NB4 (cell line): ENCODE measurements around the gene CELF5.

Experiments used
- DNase-seq: peaks from one replicate; pipeline ENCODE4 v3.0.0; 2010; ENCODE audit warnings: low read depth
- H3K4me3 ChIP-seq: one replicate; pipeline ENCODE4 v1.5.1; 2011; ENCODE audit warnings: mild to moderate bottlenecking, low read depth, low read length, moderate library complexity
- MYC ChIP-seq: IDR thresholded peaks from 2 replicates; pipeline ENCODE4 v1.6.1; 2011; ENCODE audit warnings: low read depth, low read length
- POLR2A ChIP-seq: IDR thresholded peaks from 2 replicates; pipeline ENCODE4 v1.6.1; 2011; ENCODE audit warnings: mild to moderate bottlenecking; ENCODE audit not compliant: insufficient read length; ENCODE audit errors: extremely low read depth
- TF ChIP-seq, protein P1 (sequence below): IDR thresholded peaks from 2 replicates; pipeline ENCODE4 v1.6.1; 2011; ENCODE audit warnings: low read depth, low read length
- TF ChIP-seq, protein P2 (sequence below): IDR thresholded peaks from one replicate; pipeline ENCODE4 v1.5.1; 2012; ENCODE audit warnings: low read depth, low read length

The CELF5 gene

DNA sequence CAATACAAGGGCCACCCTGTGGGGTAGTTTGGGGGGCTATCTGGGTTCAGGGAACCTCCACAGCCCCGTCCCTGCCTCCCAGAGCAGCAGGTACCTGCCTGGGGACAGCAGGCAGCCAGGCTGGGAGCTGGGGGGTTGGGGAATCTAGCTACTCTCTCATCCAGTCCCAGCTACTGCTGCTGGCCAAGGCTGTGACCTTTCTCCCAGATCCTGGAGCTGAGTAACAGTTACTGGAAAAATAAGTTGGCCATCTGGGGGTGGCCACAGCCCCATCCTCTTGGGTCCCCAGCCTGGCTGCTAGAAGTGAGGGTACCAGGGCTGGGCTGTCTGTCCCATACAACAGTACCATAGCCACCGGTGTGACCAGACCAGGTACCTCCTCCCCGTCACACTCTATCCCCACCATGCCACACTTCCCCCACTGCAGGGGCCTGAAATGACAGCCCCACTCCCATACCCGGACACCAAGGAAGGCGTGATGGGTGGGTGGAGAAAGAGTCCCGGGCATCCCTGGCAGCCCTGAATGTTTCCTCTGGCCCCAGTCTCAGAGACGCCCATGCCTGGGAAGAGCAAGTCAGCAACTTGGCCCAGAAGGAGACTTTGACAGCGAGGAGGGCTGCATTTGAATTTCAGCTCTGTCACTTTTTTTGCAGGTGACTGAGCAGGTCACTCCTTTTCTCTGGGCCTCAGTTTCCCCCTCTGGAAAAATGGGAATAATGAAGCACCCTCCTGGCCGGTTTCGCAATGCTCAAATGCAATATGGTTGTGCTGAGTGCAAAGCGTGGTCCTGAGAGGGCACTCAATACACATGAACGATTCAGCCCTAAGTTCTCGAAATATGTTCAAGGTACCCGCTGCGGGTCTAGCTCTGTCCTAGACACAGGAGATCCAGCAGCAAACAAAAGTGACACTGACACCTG is 111.2 kb downstream of the CELF5 start:
- H3K4me3 ChIP-seq: no peak overlapping the region
- TF ChIP-seq, protein P1, sequence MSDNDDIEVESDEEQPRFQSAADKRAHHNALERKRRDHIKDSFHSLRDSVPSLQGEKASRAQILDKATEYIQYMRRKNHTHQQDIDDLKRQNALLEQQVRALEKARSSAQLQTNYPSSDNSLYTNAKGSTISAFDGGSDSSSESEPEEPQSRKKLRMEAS: no peak
- no peak for TF ChIP-seq POLR2A
- TF ChIP-seq, protein P2, sequence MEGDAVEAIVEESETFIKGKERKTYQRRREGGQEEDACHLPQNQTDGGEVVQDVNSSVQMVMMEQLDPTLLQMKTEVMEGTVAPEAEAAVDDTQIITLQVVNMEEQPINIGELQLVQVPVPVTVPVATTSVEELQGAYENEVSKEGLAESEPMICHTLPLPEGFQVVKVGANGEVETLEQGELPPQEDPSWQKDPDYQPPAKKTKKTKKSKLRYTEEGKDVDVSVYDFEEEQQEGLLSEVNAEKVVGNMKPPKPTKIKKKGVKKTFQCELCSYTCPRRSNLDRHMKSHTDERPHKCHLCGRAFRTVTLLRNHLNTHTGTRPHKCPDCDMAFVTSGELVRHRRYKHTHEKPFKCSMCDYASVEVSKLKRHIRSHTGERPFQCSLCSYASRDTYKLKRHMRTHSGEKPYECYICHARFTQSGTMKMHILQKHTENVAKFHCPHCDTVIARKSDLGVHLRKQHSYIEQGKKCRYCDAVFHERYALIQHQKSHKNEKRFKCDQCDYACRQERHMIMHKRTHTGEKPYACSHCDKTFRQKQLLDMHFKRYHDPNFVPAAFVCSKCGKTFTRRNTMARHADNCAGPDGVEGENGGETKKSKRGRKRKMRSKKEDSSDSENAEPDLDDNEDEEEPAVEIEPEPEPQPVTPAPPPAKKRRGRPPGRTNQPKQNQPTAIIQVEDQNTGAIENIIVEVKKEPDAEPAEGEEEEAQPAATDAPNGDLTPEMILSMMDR: no peak
- TF ChIP-seq MYC: no peak
- DNase-seq: no peak

DNA sequence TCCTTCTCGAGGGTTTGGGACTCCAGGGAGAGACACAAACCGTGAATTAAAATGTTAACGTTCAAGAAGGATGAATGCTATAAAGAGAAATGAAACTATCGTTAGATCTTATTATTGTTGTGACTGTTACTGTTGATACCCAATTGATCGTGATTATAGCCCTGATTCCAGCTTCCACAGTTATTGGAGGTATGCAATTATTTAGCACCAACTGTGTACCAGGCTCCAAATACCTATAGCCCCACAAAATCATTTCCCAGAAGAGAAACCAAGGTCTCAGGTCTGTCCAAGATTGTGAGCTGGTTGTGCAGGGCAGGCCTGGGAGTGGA is 111.9 kb downstream of the CELF5 start:
- TF ChIP-seq, protein P1: no peak
- TF ChIP-seq MYC (no peak), POLR2A (no peak)
- TF ChIP-seq, protein P2: no peak
- DNase-seq: no peak
- no peak overlapping the region for H3K4me3 ChIP-seq

DNA sequence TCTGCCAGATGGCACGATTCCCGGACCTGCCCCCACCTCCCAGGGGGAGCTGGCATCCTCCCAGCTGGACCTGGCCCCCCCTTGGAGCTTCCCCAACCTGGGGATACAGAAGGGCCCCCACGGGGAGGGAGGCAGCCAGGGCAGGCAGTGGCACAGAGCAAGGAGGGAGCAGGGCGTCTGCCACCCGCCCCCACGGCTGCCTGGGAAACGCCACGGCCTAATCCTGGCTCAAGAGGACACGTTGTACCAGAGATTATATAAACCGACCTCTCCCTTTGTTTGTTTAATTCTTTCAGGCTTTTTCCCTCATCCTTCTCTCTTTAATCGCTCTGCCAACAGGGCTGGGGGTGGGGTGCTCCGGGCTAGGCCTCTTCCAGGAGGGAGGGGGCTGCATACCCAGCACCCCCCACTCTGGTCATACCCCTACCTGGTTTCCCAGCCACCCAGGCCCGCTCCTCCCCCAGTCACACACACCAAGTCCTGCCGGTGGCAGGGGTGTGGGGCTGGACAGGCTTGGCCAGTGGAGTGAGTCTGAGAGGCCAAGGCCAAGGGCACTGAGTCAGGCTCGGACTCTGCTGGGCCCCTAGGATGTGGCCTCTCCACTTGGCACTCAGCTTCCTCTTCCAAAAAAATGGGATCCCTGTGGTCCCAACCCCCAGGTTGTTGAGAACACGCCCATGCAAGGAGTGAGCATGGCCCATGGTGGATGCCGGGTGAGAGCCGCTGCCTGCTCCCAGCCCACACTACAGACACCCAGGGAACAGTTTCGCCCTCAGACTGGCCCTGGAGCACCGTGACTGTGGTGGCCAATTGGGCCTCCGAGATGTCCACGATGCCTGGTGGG is 112.4 kb downstream of the CELF5 start:
- no peak overlapping the region for H3K4me3 ChIP-seq
- TF ChIP-seq MYC (no peak), POLR2A (no peak)
- TF ChIP-seq, protein P2: no peak
- TF ChIP-seq, protein P1: no peak
- no peak for DNase-seq

DNA sequence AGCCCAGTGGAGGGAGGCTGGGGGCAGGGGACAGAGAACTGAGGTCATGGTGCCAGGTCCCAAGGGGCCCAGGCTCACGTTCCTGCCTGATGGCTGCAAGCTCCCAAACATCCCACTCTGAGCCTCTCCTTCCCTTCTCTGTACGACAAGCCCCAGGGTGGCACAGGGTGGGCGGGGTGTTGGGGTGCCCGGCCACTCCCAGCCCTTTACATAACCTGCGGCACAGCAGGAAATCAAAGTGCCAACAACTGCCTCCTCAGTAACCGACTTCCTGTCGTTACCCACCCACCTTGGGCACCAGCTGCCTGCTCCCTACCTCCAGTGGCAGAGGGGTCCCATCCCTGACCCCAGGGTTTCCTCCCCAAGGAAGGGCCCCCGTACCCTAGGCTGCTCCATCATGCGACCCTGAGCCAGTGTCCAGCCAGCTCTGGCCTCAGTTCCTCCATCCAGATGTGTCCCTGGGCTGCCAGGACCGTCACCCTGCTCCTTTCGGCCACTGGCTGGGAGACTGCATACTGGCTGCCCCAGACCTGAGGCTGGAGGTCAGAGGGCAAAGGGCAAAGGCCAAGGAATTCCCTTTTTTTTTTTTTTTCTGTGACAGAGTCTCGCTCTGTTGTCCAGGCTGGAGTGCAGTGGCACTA is 114.2 kb downstream of the CELF5 start:
- DNase-seq: peak; percentile 53
- TF ChIP-seq, protein P2: no peak
- H3K4me3 ChIP-seq: no peak overlapping the region

DNA sequence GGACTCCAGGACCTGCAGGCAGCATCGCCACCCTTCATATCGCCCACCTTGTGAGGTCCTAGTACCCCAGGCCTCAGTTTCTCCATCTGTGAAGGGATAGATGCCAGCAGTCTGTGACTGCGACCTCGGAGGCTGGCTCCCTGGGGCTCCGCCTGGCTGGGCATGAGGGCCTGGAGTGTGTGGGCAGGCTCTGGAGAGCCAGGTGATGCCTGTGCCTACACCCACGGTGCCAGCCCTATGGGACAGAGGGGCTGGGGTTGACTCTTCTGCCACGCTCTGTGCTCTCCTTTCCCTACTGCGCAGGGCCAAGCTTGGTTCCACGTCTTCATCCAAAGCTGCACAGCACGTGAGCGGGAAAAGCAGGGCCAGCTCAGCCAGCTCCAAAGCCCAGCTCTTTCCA is 115.9 kb downstream of the CELF5 start:
- TF ChIP-seq POLR2A (no peak), MYC (no peak)
- TF ChIP-seq, protein P1: no peak
- TF ChIP-seq, protein P2: no peak
- no peak overlapping the region for H3K4me3 ChIP-seq
- no peak for DNase-seq
